Gastrocnemius medialis (tissue), 4 donors: Measurements from ENCODE around the gene PSMF1. TPM values are rescaled to one million over a fixed set of nuclear protein-coding genes. Genes with fewer than 3 reads are reported as not detected.

Experiments used
- ATAC-seq, 2 donors: fragments of 150-250 bp; one replicate each; pipeline ENCODE4 v1.9.1; 2016
- DNase-seq, 2 donors: peaks; one replicate each; pipeline ENCODE4 v3.0.0-alpha.2; 2019
- H3K27ac ChIP-seq, 4 donors: fragments of 200-600 bp; sonication (generic); 1 replicate in 1 of 4; 2 replicates in 3 of 4; pipeline ENCODE4 v1.5.1; 2016 to 2018; ENCODE audit warnings: mild to moderate bottlenecking in 2 of 4, moderate library complexity in 1 of 4
- H3K27me3 ChIP-seq, 3 donors: fragments of 200-600 bp; sonication (generic) in 2 of 3; 1 replicate in 1 of 3; 2 replicates in 2 of 3; pipeline versions ENCODE4 v1.5.1 to v1.6.0; 2016 to 2019; ENCODE audit warnings: mild to moderate bottlenecking in 1 of 3, moderate library complexity in 1 of 3
- H3K36me3 ChIP-seq, 2 donors: fragments of 200-600 bp; sonication (generic) in 1 of 2; one replicate each; pipeline ENCODE4 v1.5.1; 2017 to 2018
- H3K4me1 ChIP-seq, 2 donors: fragments of 200-600 bp; sonication (generic) in 1 of 2; one replicate each; pipeline ENCODE4 v1.5.1; 2016 to 2017; ENCODE audit warnings: mild to moderate bottlenecking in 2 of 2
- H3K4me3 ChIP-seq, 4 donors: fragments of 200-600 bp; sonication (generic) in 3 of 4; 1 replicate in 1 of 4; 2 replicates in 3 of 4; pipeline ENCODE4 v1.5.1; 2016 to 2019; ENCODE audit warnings: mild to moderate bottlenecking in 2 of 4
- H3K9me3 ChIP-seq, 3 donors: fragments of 200-600 bp; sonication (generic) in 2 of 3; 1 replicate in 1 of 3; 2 replicates in 2 of 3; pipeline ENCODE4 v1.5.1; 2016 to 2019
- CTCF ChIP-seq, 5 experiments: fragments of 450-650 bp in 3 of 5; fragments of 200-600 bp in 2 of 5; sonication (generic) in 2 of 5; IDR thresholded peaks in 4 of 5; conservative IDR thresholded peaks in 1 of 5; 1 replicate in 4 of 5; 2 replicates in 1 of 5; pipeline ENCODE4 v1.5.1; 2016 to 2019; ENCODE audit warnings: antibody characterized with exemption in 5 of 5, mild to moderate bottlenecking in 3 of 5, moderate library complexity in 3 of 5
- POLR2A ChIP-seq, 2 donors: fragments of 450-650 bp; IDR thresholded peaks; one replicate each; pipeline ENCODE4 v1.6.1; 2017; ENCODE audit warnings: antibody characterized with exemption in 2 of 2, mild to moderate bottlenecking in 2 of 2, moderate library complexity in 2 of 2
- in situ Hi-C, 4 donors: fragments of 200-750 bp; cut with MboI; loops; one replicate each; pipeline versions ENCODE4 v1.15.0 to v1.8.0; 2017; ENCODE audit warnings: low sequenced_read_pairs in 4 of 4
- intact Hi-C: fragments of 100-400 bp; cut with DNase I; formaldehyde crosslinking; loops from one replicate; pipeline ENCODE4 v1.15.1; 2023; ENCODE audit warnings: low total_unique reads
- total RNA-seq, 4 donors: library from RNA; depleted of rRNA; stranded (reverse); fragments of >200 nt; gene quantifications; one replicate each; pipeline versions ENCODE4 v1.1.0 to v1.2.3, GENCODE V29; 2016

Gene PSMF1
- total RNA-seq, result 100 to 1,000 TPM; 174 to 433 (median 247) TPM

- intact Hi-C loops (loop anchor here (1.0 to 10.0 kb wide), 5 partner anchors 274 to 1352 kb away; partner anchors contain the start of genes CSNK2A1, FKBP1A, NSFL1C and SNRPB), in situ Hi-C loops (loop anchor here (25.0 kb wide), 4 partner anchors 306 to 1719 kb away; partner anchors contain the start of genes NSFL1C (in 1 of the 4), PCED1A (in 1 of the 4), SNRPB (in 1 of the 4) and VPS16 (in 1 of the 4))
- Histone ChIP-seq H3K4me3 (peak within 1 kb of the TSS; percentile 85 to 100 (median 97)), H3K4me1 (peaks cover 48 to 53% of the 10 kb centered on the region in 2 donors), H3K9me3 (no peaks in the 10 kb centered on the region), H3K27ac (peak within 1 kb of the TSS; percentile 89 to 96 (median 92)), H3K36me3 (no peaks in the 10 kb centered on the region), H3K27me3 (no peaks in the 10 kb centered on the region)
- TF ChIP-seq CTCF (IDR thresholded peaks at IDR 0.05 in 4 of 5, conservative IDR thresholded peaks at IDR 0.05 in 1 of 5) (peak in 4 of 5 experiments; percentile 4 to 35 (median 21)), POLR2A (IDR thresholded peaks at IDR 0.05) (peak; percentile 33 to 43)
- ATAC-seq, result peak; percentile 92 to 96
- peak; percentile 89 to 93 for DNase-seq
Observed at GRCh38 chr20:1118336-1119127, at the start of gene PSMF1. PSMF1 (plus strand) TSS chr20:1118602; CDS start chr20:1118774, 172 bp downstream.

DNA sequence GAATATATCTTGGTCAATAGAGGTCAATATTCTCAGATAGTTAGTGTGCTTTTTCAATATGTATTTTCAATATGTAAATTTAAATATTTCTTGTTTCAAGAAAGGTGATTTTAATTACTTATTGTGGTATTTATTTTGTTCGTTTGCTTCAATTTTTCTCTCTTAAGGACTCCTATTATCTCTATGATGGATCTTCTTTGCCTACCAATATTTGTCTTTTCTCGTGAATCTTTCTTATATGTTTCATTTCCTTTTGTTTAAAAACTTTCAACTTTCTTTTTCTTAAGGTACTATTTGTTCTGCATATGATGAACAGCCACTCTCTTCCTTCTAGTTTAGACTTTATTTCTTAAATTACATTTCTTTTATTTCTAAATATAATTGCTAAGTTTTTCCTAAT lies 46.1 kb upstream of the PSMF1 start:
- H3K9me3 ChIP-seq, result no peaks in the 10 kb centered on the region
- intact Hi-C loops, result no loop called here
- H3K4me1 ChIP-seq, result no peaks in the 10 kb centered on the region
- no peaks in the 10 kb centered on the region for H3K27me3 ChIP-seq
- H3K27ac ChIP-seq, result no peak overlapping the region
- in situ Hi-C loops, result no loop called here
- no peak overlapping the region for H3K4me3 ChIP-seq
- DNase-seq, result no peak
- TF ChIP-seq POLR2A (IDR thresholded peaks at IDR 0.05) (no peak), CTCF (IDR thresholded peaks at IDR 0.05 in 4 of 5, conservative IDR thresholded peaks at IDR 0.05 in 1 of 5) (no peak)
- no peaks in the 10 kb centered on the region for H3K36me3 ChIP-seq
- no peak for ATAC-seq

DNA sequence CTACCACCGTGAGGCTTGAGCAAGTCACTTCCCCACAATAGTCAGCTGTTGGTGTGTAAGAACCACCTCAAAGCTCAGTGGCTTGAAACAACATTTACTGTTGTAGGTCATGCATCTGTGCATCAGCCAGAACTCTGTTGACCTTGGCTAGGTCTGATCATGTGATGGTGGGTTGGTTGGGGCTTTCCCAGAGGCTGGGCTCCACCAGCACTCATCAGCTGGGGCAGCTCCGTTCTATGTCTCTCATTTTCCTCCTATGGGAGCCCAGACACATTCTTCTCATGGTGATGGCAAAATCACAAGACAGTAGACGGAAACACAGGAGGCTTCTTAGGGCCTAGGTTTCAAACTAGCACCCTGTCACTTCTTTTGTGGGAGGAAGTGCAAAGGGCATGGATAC lies 42.8 kb upstream of the PSMF1 start:
- no peaks in the 10 kb centered on the region for H3K36me3 ChIP-seq
- no peaks in the 10 kb centered on the region for H3K4me1 ChIP-seq
- H3K27ac ChIP-seq, result no peak overlapping the region
- DNase-seq (no peak), ATAC-seq (no peak)
- intact Hi-C loops (no loop called here), in situ Hi-C loops (no loop called here)
- TF ChIP-seq CTCF (IDR thresholded peaks at IDR 0.05 in 4 of 5, conservative IDR thresholded peaks at IDR 0.05 in 1 of 5) (no peak), POLR2A (IDR thresholded peaks at IDR 0.05) (no peak)
- no peaks in the 10 kb centered on the region for H3K27me3 ChIP-seq
- H3K4me3 ChIP-seq, result no peak overlapping the region
- H3K9me3 ChIP-seq, result no peaks in the 10 kb centered on the region

GRCh38 chr20:1081891-1082290 lies 36.5 kb upstream of the PSMF1 start:
- in situ Hi-C loops (no loop called here), intact Hi-C loops (no loop called here)
- no peaks in the 10 kb centered on the region for H3K9me3 ChIP-seq
- ATAC-seq, result no peak
- H3K36me3 ChIP-seq, result no peaks in the 10 kb centered on the region
- no peak overlapping the region for H3K4me3 ChIP-seq
- H3K4me1 ChIP-seq, result no peaks in the 10 kb centered on the region
- no peak for DNase-seq
- H3K27me3 ChIP-seq, result no peaks in the 10 kb centered on the region
- no peak overlapping the region for H3K27ac ChIP-seq
- no peak for TF ChIP-seq POLR2A (IDR thresholded peaks at IDR 0.05)
- TF ChIP-seq CTCF (IDR thresholded peaks at IDR 0.05 in 4 of 5, conservative IDR thresholded peaks at IDR 0.05 in 1 of 5), result no peak
